ENCODE measurements around the gene ZNF48.

DNA sequence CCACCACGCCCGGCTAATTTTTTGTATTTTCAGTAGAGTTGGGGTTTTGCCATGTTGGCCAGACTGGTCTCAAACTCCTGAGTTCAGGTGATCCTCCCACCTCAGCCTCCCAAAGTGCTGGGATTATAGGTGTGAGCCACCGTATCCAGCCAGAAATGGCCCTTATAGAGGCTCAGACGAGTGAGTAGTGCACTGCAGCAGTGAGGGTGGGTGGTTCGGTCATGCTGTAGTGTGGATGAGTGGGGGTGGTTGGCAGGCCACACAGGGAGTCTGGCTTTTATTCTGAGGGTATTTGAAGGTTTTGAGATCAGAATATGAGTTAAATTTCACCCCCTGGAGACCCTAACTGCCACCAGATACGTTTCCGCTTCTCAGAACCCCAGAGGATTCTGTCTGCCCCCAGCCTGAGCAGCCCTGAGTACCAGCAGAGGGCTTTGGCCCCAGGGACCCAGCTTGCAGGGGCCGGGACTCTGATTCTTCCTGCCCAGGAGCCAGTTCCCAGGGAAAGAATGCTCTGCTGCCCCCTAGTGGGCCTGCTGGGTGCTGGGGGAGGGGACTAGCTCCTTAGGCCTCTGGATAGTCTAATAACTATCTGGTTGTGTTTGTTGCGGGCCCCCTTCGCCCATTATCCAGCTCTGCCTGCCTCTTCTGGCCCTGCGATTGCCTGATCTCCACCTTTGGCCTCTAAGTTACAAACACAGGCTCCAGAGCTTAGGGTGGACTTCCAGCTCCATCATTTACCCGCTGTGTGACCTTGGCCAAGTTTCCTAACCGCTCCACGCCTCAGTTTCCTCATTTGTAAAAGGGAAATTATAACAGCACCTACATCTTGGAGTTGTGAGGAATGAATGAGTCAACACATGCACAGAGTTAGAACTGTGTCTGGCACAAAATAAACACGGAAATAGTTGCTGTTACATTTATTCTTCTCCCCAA lies 14.2 kb downstream of the ZNF48 start:
- TF ChIP-seq, protein P1, sequence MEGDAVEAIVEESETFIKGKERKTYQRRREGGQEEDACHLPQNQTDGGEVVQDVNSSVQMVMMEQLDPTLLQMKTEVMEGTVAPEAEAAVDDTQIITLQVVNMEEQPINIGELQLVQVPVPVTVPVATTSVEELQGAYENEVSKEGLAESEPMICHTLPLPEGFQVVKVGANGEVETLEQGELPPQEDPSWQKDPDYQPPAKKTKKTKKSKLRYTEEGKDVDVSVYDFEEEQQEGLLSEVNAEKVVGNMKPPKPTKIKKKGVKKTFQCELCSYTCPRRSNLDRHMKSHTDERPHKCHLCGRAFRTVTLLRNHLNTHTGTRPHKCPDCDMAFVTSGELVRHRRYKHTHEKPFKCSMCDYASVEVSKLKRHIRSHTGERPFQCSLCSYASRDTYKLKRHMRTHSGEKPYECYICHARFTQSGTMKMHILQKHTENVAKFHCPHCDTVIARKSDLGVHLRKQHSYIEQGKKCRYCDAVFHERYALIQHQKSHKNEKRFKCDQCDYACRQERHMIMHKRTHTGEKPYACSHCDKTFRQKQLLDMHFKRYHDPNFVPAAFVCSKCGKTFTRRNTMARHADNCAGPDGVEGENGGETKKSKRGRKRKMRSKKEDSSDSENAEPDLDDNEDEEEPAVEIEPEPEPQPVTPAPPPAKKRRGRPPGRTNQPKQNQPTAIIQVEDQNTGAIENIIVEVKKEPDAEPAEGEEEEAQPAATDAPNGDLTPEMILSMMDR (IDR thresholded peaks at IDR 0.05; ENCODE audit: low read depth, low read length) = peak; percentile 89
- TF ChIP-seq EZH2phosphoT487 (IDR thresholded peaks at IDR 0.05; ENCODE audit: low read depth) = no peak
